Lower leg skin (tissue), 4 donors: ENCODE results near the gene PRG3. TPM values are rescaled to one million over a fixed set of nuclear protein-coding genes. Genes with fewer than 3 reads are reported as not detected.

Source experiments
- DNase-seq, 2 donors: peaks; one replicate each; pipeline ENCODE4 v3.0.0-alpha.2; 2019; ENCODE audit warnings: low spot score in 2 of 2
- H3K4me3 ChIP-seq: fragments of 200-600 bp; sonication (generic); 2 replicates; pipeline ENCODE4 v1.5.1; 2017; ENCODE audit warnings: mild to moderate bottlenecking, low read depth; ENCODE audit not compliant: poor library complexity, severe bottlenecking
- CTCF ChIP-seq, 3 donors: fragments of 450-650 bp; IDR thresholded peaks; one replicate each; pipeline ENCODE4 v1.5.1; 2016; ENCODE audit warnings: antibody characterized with exemption in 3 of 3, mild to moderate bottlenecking in 3 of 3, moderate library complexity in 2 of 3
- POLR2A ChIP-seq, 2 donors: fragments of 450-650 bp; IDR thresholded peaks; one replicate each; pipeline ENCODE4 v1.6.1; 2016 to 2017; ENCODE audit warnings: antibody characterized with exemption in 2 of 2, mild to moderate bottlenecking in 1 of 2, moderate library complexity in 1 of 2
- WGBS, 2 donors: methylation state at CpG; one replicate each; pipeline ENCODE4 v1.1.5; 2018; 5-methylcytosine and 5-hydroxymethylcytosine counted together
- intact Hi-C: fragments of 100-400 bp; cut with DNase I; formaldehyde crosslinking; loops from one replicate; pipeline ENCODE4 v1.15.0; 2023; ENCODE audit warnings: low total_unique reads
- total RNA-seq, 4 donors: library from RNA; depleted of rRNA; stranded (reverse); fragments of >200 nt; gene quantifications; one replicate each; pipeline ENCODE4 v1.1.0, GENCODE V29; 2016

Gene PRG3
- not detected for total RNA-seq

- H3K4me3 ChIP-seq: no peak within 1 kb of the TSS
- TF ChIP-seq POLR2A (IDR thresholded peaks at IDR 0.05) (no peak), CTCF (IDR thresholded peaks at IDR 0.05) (no peak)
Measured at GRCh38 chr11:57380975-57381374, at the start of gene PRG3. Gene PRG3, minus strand, starts transcription at chr11:57381150. Its CDS starts 442 bp downstream, at chr11:57380708.

GRCh38 chr11:57429946-57430345 lies 49.0 kb upstream of the PRG3 start:
- H3K4me3 ChIP-seq: no peak overlapping the region
- DNase-seq: no peak
- intact Hi-C loops: no loop called here
- 74 to 84% methylated on average over 4 of the region's 4 CpGs for WGBS, 2 donors
- TF ChIP-seq CTCF (IDR thresholded peaks at IDR 0.05) (no peak), POLR2A (IDR thresholded peaks at IDR 0.05) (no peak)

More at GRCh38 chr11:57380975-57381374, at the start of gene PRG3:
- DNase-seq: no peak
- intact Hi-C loops: no loop called here
- 74 to 78% methylated on average over 2 of the region's 2 CpGs for WGBS, 2 donors

- WGBS, 2 donors: 90 to 95% methylated on average over 5 of the region's 5 CpGs
- DNase-seq: no peak
- TF ChIP-seq POLR2A (IDR thresholded peaks at IDR 0.05): no peak
- no peak for TF ChIP-seq CTCF (IDR thresholded peaks at IDR 0.05)
- intact Hi-C loops: no loop called here
- no peak overlapping the region for H3K4me3 ChIP-seq
Measured at GRCh38 chr11:57428643-57429042, 47.7 kb upstream of the PRG3 start.

- TF ChIP-seq POLR2A (IDR thresholded peaks at IDR 0.05): no peak
- peak; percentile 89 to 96 for DNase-seq
- intact Hi-C loops: no loop called here
- no peak overlapping the region for H3K4me3 ChIP-seq
- WGBS, 2 donors: 17 to 23% methylated on average over 8 of the region's 8 CpGs
Measured at GRCh38 chr11:57427727-57428082, 46.8 kb upstream of the PRG3 start.

GRCh38 chr11:57426929-57427726 lies 46.2 kb upstream of the PRG3 start, which contains the start of gene SLC43A3:
Gene SLC43A3, minus strand, starts transcription at chr11:57427121. Its CDS starts 949 bp downstream, at chr11:57426172.
- TF ChIP-seq CTCF (IDR thresholded peaks at IDR 0.05) (no peak), POLR2A (IDR thresholded peaks at IDR 0.05) (peak in 1 of 2 donors; percentile 41)
- H3K4me3 ChIP-seq: peak within 1 kb of the TSS; percentile 20
- intact Hi-C loops: no loop called here
- DNase-seq: peak; percentile 78 to 96
- 2% methylated on average over 28 to 38 of the region's 39 CpGs for WGBS, 2 donors

GRCh38 chr11:57426439-57426928 lies 45.5 kb upstream of the PRG3 start:
- intact Hi-C loops: no loop called here
- peak overlapping the region; percentile 20 for H3K4me3 ChIP-seq
- DNase-seq: peak in 1 of 2 donors; percentile 87
- TF ChIP-seq CTCF (IDR thresholded peaks at IDR 0.05): no peak
- TF ChIP-seq POLR2A (IDR thresholded peaks at IDR 0.05): no peak
- 5 to 9% methylated on average over 16 of the region's 16 CpGs for WGBS, 2 donors
